Measurements from ENCODE around the gene PSD4. TPM values are rescaled to one million over a fixed set of nuclear protein-coding genes. Genes with fewer than 3 reads are reported as not detected.

PSD4 gene
- total RNA-seq, 1 donor = 47.2 TPM

DNA sequence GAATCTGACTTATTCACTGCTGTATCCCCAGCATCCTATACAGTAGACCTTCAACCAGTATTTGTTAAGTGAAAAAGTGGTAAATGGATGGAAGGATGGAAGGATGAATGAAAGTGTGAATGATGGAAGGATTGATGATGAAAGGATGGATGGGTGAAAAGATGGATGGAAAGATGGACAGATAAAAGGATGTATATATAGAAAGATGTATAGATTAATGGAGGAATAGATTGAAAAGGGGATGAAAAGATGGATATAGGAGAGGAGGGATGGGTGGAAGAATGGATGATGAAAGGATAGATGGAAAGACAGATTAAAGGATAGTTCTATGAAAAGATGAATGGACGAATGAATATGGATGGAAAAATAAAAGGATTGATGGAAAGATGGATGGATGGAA is 50.0 kb downstream of the PSD4 start:
- Histone ChIP-seq H3K27me3 (ENCODE audit: insufficient read depth, low read length) (no peaks in the 10 kb centered on the region), H3K4me3 (ENCODE audit: low read length) (no peak overlapping the region), H3K9me3 (ENCODE audit: low read depth, low read length) (no peaks in the 10 kb centered on the region), H3K4me1 (ENCODE audit: insufficient read depth, low read length) (peaks cover 14% of the 10 kb centered on the region)

DNA sequence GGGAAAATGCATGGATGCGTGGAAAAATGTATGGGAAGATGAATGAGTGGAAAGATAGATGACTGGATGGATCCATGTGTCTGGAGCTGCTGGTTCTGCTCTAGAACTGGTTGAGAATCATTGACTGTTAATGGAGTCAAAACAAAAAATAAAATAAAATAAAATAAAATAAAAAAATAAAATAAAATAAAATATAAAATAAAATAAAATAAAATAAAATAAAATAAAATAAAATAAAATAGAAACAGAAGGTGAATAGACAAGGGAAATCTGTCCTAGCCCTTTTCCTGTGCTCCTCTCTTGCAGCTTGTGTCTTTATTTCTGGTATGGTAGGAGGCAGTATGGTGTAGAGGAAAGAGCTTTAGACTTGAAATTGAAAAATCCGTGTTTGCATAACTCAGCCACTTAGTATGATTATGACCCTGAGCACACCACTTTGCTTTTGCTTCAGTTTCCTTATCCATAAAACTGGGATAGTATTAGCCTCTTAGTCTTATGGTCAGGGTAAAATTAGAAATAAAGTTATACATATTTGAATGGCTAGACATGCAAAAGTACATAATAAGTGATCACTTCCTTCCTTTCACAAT is 51.0 kb downstream of the PSD4 start:
- H3K4me1 ChIP-seq (ENCODE audit: insufficient read depth, low read length) = peaks cover 6% of the 10 kb centered on the region
- no peaks in the 10 kb centered on the region for H3K27me3 ChIP-seq (ENCODE audit: insufficient read depth, low read length)
- H3K4me3 ChIP-seq (ENCODE audit: low read length) = no peak overlapping the region
- no peaks in the 10 kb centered on the region for H3K9me3 ChIP-seq (ENCODE audit: low read depth, low read length)

DNA sequence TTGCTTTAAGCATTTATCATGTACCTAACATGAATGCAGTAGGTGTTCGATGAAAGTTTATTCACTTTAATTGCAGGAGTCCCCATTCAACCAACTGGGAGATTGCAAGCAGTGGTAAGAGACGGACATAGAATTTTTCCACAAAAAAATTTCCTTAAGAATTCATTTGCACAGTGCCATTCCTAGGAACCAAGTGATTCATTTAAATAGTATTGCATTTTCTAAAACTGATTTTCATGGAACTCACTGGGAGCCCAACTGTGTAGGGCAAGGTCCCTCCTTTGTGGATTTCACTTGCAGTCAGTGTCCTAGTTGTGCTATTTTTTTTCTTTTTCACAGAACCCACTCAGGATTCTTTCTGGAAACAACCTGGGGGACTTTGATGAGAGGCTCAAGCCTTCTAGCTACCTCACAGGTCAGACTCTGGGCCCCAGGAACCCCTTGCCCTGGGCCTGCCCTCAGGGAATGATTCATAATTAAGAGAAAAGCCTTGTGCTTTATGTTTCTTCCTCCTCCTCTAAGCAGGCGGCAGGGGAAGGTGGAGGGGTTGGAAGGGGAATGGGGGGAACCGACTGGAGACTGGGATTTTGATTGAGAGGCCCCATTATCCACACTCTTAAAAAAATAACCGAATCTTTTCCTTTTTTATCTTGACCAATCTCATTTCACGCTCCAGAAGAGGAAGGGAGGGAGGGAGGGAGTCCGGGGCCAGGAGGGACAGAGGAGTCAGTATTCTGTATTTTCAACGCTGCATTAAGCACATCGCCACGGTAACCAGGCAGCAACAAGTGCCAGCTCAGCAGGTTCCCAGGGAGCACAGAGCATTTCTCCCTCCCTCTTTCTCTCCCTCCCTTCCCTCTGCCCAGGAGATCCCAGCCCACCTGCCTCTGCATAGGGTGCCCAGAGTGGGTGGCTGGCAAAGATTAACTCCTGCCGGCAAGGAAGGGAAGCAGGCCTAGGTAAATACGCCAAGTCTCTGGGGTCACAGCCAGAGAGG is 51.8 kb downstream of the PSD4 start:
- Histone ChIP-seq H3K4me3 (ENCODE audit: low read length) (no peak overlapping the region), H3K9me3 (ENCODE audit: low read depth, low read length) (no peaks in the 10 kb centered on the region), H3K27me3 (ENCODE audit: insufficient read depth, low read length) (no peaks in the 10 kb centered on the region), H3K4me1 (ENCODE audit: insufficient read depth, low read length) (peaks cover 6% of the 10 kb centered on the region)

DNA sequence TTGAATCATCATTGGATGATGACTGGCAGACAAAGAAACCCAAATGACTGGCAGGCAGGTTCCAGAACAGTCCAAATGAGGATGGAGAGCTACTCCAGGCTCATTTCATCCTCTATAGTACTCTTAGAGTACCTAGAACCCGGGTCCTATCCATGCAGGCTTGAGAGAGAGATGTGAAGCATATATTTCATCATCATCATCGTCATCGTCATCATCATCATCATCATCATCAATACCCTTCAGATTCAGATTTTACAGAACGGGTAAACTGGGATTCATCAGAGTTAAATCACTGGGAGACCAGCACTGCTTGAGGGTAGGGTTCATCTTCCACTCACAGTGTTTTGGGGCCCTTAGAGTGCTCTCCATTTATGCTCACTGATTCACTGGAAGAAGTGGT is 52.7 kb downstream of the PSD4 start:
- Histone ChIP-seq H3K4me3 (ENCODE audit: low read length) (no peak overlapping the region), H3K9me3 (ENCODE audit: low read depth, low read length) (no peaks in the 10 kb centered on the region), H3K4me1 (ENCODE audit: insufficient read depth, low read length) (peaks cover 6% of the 10 kb centered on the region), H3K27me3 (ENCODE audit: insufficient read depth, low read length) (no peaks in the 10 kb centered on the region)

DNA sequence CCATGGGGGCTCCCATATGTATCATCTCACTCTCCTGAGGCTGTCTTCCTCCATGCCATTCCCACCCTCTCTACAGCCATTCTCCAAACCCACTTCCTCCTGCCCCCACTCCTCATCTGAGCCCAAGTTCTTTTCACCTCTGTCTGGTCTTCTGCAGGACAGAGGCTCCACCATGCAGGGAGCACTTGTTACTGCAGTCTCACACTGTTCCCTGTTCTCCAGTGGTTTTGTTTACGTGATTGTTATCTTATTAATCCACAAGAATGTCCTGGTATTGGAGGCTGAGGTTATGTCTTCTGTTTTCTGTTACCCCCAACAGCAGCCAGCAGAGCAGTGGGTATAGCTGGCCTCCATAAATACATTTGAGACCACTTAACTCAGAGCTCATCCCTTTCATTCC is 53.5 kb downstream of the PSD4 start:
- H3K9me3 ChIP-seq (ENCODE audit: low read depth, low read length) = no peaks in the 10 kb centered on the region
- no peak overlapping the region for H3K4me3 ChIP-seq (ENCODE audit: low read length)
- H3K27me3 ChIP-seq (ENCODE audit: insufficient read depth, low read length) = no peaks in the 10 kb centered on the region
- peaks cover 6% of the 10 kb centered on the region for H3K4me1 ChIP-seq (ENCODE audit: insufficient read depth, low read length)

DNA sequence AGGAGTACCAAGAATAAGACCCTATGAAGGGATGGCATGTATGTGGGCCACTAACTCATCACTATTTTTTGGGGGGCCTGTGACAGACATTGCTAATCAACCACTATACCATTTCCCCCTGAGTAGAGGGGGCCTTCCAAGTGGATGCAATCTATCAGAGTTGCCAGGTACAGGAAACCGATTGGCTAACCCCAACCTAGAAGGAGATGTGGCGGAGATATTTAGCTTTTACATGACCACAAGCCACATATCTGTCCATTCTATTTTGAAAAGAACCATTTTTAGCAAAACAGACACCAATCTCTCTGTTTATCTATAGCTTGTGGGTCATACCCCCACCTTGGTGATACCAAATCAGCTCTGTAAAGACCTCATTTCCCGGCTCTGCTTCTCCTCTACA is 53.9 kb downstream of the PSD4 start:
- Histone ChIP-seq H3K4me3 (ENCODE audit: low read length) (no peak overlapping the region), H3K4me1 (ENCODE audit: insufficient read depth, low read length) (peaks cover 6% of the 10 kb centered on the region), H3K27me3 (ENCODE audit: insufficient read depth, low read length) (no peaks in the 10 kb centered on the region), H3K9me3 (ENCODE audit: low read depth, low read length) (no peaks in the 10 kb centered on the region)

DNA sequence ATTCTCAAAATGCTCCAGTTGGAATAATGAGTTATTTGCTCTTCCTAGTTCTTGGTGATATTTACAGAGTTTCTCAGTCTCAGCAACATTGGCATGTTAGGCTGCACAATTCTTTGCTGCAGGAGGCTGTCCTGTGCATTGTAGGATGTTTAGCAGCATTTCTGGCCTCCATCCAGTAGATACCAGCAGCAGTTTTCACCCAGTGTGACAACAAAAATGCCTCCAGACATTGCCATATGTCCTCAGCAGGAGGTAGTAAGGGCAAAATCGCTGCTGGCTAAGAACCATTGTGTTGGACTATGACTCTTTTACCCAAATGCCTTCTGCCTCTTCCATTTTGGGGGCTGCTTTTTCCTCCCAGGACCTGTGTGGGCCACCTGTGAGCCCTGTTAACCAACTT is 54.6 kb downstream of the PSD4 start:
- Histone ChIP-seq H3K4me3 (ENCODE audit: low read length) (no peak overlapping the region), H3K4me1 (ENCODE audit: insufficient read depth, low read length) (peaks cover 6% of the 10 kb centered on the region), H3K9me3 (ENCODE audit: low read depth, low read length) (no peaks in the 10 kb centered on the region), H3K27me3 (ENCODE audit: insufficient read depth, low read length) (no peaks in the 10 kb centered on the region)

DNA sequence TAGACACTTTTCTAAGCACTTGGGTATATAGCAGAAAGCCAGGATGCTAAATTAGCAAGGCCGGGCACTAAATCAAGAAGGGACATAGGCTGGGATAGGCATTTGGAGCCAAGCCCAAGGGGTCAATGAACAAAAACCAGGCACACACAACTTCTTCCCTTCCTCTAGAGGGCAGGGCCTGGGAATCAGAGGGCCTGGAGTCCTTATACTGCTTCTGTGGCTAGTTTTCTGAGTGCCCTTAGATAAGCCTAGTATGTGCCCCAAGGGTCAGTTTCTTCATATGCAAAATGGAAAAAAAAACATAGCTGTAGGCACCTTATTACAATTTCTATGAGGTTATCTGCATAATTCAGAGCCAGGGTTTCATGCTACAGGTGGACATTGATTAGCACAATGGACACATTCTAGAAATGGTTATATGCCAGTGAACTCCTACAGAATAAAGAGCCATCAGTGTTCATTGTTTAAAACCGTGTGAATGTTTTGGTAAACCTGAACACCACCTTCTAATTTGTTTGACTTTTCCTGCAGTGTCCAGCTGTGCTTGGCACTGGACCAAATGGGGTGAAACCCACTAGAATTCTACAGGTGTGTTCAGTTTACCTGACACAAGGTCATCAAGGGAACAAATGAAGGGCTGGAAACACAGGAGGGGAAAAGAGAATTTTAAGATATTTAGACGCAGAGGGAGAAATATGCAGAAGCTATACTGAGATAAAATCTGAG is 55.4 kb downstream of the PSD4 start:
- Histone ChIP-seq H3K4me1 (ENCODE audit: insufficient read depth, low read length) (peaks cover 6% of the 10 kb centered on the region), H3K27me3 (ENCODE audit: insufficient read depth, low read length) (no peaks in the 10 kb centered on the region), H3K9me3 (ENCODE audit: low read depth, low read length) (no peaks in the 10 kb centered on the region), H3K4me3 (ENCODE audit: low read length) (no peak overlapping the region)

DNA sequence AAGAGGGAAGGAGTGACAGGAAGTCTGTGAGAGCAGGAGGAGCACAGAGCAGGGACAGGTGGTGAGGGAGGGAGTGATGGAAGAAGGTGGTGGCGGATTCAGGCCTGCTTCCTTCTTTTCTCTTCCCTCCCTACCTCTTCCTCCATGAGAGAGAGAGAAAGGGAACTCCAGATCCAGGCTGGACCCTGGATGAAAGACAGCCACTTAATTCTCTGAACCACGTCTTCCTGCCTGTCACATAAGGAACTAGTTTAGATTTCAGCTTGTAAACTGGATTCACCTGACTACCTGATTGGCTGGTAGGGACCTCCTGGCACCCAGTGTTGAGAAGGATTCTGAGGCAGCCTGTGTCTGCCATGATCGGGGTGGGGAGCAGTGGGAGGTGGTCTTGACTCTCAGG is 56.0 kb downstream of the PSD4 start:
- no peak overlapping the region for H3K4me3 ChIP-seq (ENCODE audit: low read length)
- no peaks in the 10 kb centered on the region for H3K9me3 ChIP-seq (ENCODE audit: low read depth, low read length)
- H3K27me3 ChIP-seq (ENCODE audit: insufficient read depth, low read length) = no peaks in the 10 kb centered on the region
- peaks cover 6% of the 10 kb centered on the region for H3K4me1 ChIP-seq (ENCODE audit: insufficient read depth, low read length)

DNA sequence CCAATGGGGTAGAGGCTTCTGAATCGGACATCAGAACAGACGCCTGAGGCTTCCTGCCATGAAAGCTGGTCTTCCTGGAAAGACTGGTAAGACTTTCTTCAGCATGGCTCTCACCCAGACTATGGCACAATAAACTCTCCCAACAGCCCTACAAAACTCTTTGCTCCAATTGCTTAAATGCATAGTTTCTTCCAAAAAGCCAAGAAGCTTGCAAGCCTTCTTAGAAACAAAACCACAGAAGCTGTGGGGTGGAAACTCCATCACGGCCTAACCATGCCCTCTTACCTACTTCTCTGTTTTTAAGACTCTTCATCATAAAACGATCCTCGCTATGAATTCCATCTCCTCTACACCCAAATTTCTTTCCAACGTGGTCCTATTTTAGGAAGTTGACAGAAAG is 56.8 kb downstream of the PSD4 start:
- Histone ChIP-seq H3K4me1 (ENCODE audit: insufficient read depth, low read length) (peaks cover 6% of the 10 kb centered on the region), H3K4me3 (ENCODE audit: low read length) (no peak overlapping the region), H3K9me3 (ENCODE audit: low read depth, low read length) (no peaks in the 10 kb centered on the region), H3K27me3 (ENCODE audit: insufficient read depth, low read length) (no peaks in the 10 kb centered on the region)

DNA sequence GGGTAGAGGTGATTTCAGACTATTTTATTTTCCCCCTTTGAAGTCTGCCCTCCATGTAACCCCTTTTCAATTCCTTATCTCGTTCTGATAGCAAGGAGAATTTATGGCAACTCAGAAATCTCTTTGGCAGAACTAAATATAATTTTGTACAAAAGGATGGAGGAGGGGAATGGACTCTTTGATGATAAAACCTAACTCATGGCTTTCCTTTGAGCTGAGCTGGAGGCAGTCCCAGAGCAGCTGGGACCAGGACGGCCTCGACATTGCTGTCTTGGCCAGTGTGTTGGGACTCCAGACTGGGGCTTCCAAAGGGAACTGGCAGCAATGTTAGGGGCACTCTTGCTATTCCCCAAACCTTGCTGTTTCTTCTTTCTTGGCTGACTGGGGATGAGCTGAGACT is 57.3 kb downstream of the PSD4 start:
- no peak overlapping the region for H3K4me3 ChIP-seq (ENCODE audit: low read length)
- peaks cover 6% of the 10 kb centered on the region for H3K4me1 ChIP-seq (ENCODE audit: insufficient read depth, low read length)
- no peaks in the 10 kb centered on the region for H3K9me3 ChIP-seq (ENCODE audit: low read depth, low read length)
- H3K27me3 ChIP-seq (ENCODE audit: insufficient read depth, low read length) = no peaks in the 10 kb centered on the region

DNA sequence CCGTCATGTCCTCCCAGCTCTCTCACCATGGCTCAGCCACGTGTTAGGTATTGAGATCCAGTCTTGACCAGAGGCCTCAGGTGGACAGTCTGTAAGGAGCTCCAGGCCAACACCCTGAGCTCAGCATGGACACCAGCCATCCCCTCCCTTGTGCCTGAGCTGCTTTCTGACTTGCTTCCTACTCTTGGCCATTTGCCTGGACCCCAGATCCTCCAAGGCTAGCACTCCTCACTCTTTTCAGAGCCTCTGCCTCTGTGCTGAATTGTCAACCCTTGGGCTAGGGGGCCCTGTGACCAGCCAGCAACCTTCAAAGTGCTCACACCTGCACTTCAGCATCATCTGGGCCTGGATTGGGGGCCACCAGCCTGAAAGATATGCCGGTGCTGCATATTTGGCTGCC is 58.4 kb downstream of the PSD4 start:
- Histone ChIP-seq H3K27me3 (ENCODE audit: insufficient read depth, low read length) (no peaks in the 10 kb centered on the region), H3K4me3 (ENCODE audit: low read length) (no peak overlapping the region), H3K9me3 (ENCODE audit: low read depth, low read length) (no peaks in the 10 kb centered on the region), H3K4me1 (ENCODE audit: insufficient read depth, low read length) (peaks cover 6% of the 10 kb centered on the region)

DNA sequence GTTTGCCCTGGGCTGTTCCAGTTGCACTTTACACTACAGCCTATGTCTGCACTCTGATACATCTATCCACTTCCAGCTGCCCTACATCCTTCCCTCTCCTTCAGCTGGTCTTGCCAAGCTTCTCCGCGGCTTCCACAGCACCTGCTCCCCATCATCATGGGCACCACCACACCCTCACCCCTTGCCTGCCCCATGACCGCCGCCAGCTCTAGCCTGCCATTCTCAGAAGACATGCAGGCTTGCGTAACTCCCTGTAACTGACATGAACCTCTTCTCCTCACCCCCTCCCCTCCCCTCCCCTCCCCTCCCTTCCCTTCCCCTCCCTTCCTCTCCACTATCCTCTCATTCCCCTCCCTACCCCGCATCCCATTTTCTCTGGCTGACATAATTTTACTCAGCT is 59.0 kb downstream of the PSD4 start:
- Histone ChIP-seq H3K4me1 (ENCODE audit: insufficient read depth, low read length) (peaks cover 6% of the 10 kb centered on the region), H3K4me3 (ENCODE audit: low read length) (no peak overlapping the region), H3K27me3 (ENCODE audit: insufficient read depth, low read length) (no peaks in the 10 kb centered on the region)

DNA sequence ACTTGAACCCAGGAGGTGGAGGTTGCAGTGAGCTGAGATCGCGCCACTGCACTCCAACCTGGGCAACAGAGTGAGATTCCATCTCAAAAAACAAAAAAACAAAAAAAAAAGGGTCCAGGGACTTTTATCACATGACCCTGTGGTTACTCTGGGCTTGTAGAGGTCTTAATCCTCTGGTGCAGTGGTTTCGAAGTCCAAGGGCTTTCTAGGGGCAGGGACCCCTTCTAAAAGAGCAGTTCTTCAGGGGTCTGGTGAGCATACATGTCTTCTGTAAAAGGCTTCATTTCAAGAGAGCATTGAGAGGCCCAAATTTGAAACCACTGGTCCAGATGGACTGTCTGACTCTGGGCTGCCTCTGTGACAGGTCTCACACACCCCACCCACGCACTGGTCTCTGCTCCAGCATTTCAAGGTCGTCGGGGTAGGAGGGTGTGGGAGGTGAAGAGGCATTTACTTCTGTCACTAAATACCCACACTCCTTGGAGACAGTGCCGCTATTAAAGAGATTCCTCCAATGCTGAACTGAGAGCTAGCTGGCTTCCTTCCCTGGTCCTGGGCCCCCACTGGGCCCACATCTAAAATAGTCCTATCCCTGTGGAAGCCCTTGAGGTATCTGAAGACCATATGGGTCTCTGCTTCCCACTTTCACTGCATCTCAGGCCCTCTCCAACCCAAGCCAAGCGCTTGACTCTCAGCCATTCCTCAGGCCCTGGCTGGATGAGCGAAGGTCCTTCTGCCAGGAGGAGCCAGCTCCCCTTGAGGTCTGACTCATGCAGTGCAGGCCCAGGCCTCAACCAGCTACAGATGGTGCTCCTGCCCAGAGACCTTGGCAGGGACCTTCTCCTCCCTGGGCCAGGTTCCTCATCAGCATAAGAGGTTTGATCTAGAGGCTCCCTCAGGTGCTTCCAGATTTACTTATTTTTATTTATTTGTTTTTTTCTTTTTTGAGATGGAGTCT is 60.1 kb downstream of the PSD4 start:
- H3K4me1 ChIP-seq (ENCODE audit: insufficient read depth, low read length) = peaks cover 6% of the 10 kb centered on the region
- no peak overlapping the region for H3K4me3 ChIP-seq (ENCODE audit: low read length)
- H3K9me3 ChIP-seq (ENCODE audit: low read depth, low read length) = no peaks in the 10 kb centered on the region
- H3K27me3 ChIP-seq (ENCODE audit: insufficient read depth, low read length) = no peaks in the 10 kb centered on the region

More for the DNA sequence above, 59.0 kb downstream of the PSD4 start:
- no peaks in the 10 kb centered on the region for H3K9me3 ChIP-seq (ENCODE audit: low read depth, low read length)

All from mononuclear cell (primary cell).